Keratinocyte (primary cell): ENCODE data around the gene CDH13.

Experiments used
- CTCF ChIP-seq, 3 experiments: IDR thresholded peaks in 1 of 3; conservative IDR thresholded peaks in 1 of 3; optimal IDR thresholded peaks in 1 of 3; 2 replicates in 2 of 3; 3 replicates in 1 of 3; pipeline versions ENCODE3 to v1.5.1; 2011; ENCODE audit warnings: low read length in 3 of 3, mild to moderate bottlenecking in 3 of 3, moderate library complexity in 2 of 3, control low read depth in 1 of 3, inconsistent platforms in 1 of 3; ENCODE audit not compliant: insufficient read depth in 2 of 3; ENCODE audit errors: extremely low read depth in 1 of 3
- EZH2 ChIP-seq: IDR thresholded peaks from one replicate; pipeline ENCODE4 v1.6.1; 2012; ENCODE audit warnings: inconsistent platforms, mild to moderate bottlenecking, low read length, moderate library complexity

GRCh38 chr16:82753821-82754220 is 127.1 kb downstream of the CDH13 start:
- TF ChIP-seq CTCF (optimal IDR thresholded peaks at IDR 0.05 in 1 of 3, IDR thresholded peaks at IDR 0.05 in 1 of 3, conservative IDR thresholded peaks at IDR 0.05 in 1 of 3; ENCODE audit: extremely low read depth in 1 of 3, insufficient read depth in 2 of 3, low read length in 3 of 3) (no peak), EZH2 (no peak)
